SK-N-SH (cell line): ENCODE measurements around the gene ARL3. TPM values are rescaled to one million over a fixed set of nuclear protein-coding genes. Genes with fewer than 3 reads are reported as not detected.

Experiments
- CTCF ChIA-PET: fragments of 300-600, 350-600 bp; formaldehyde crosslinking; extraction: SDS; loops from one replicate; lab custom pipeline; 2021; lab: Yijun Ruan, JAX
- POLR2A ChIA-PET: fragments of 350-600 bp; sonication (Branson Sonifier 250); formaldehyde crosslinking; extraction: SDS; loops from one replicate; lab custom pipeline; 2020; ENCODE audit warnings: antibody characterized with exemption, inconsistent platforms; lab: Yijun Ruan, JAX
- DNase-seq: peaks from one replicate; pipeline ENCODE4 v3.0.0; 2012
- H2AFZ ChIP-seq: fragments of 200-600 bp; sonication (generic); 2 replicates; pipeline ENCODE4 v1.8.1; 2016; ENCODE audit warnings: antibody characterized with exemption, mild to moderate bottlenecking, low read depth
- H3F3A ChIP-seq: fragments of 200-600 bp; sonication (generic); replicated peaks from 2 replicates; pipeline ENCODE3; 2016; ENCODE audit warnings: antibody characterized with exemption, mild to moderate bottlenecking; ENCODE audit not compliant: insufficient read depth
- H3K27ac ChIP-seq, 2 experiments: fragments of 200-500 bp in 1 of 2; fragments of 200-600 bp in 1 of 2; sonication (Bioruptor generic) in 1 of 2; sonication (generic), shearing (Covaris generic) in 1 of 2; 2 replicates each; pipeline versions ENCODE4 v1.5.1 to v1.6.1; 2014 to 2016; ENCODE audit warnings: low read depth in 2 of 2, inconsistent platforms in 1 of 2, low read length in 1 of 2, mild to moderate bottlenecking in 1 of 2, mixed read lengths in 1 of 2
- H3K27me3 ChIP-seq: fragments of 200-600 bp; sonication (generic), shearing (Covaris generic); 2 replicates; pipeline ENCODE4 v1.6.1; 2016; ENCODE audit warnings: mixed run types; ENCODE audit not compliant: insufficient read depth
- H3K36me3 ChIP-seq, 2 experiments: fragments of 200-500 bp in 1 of 2; fragments of 200-600 bp in 1 of 2; sonication (Bioruptor generic) in 1 of 2; sonication (generic) in 1 of 2; replicated peaks in 1 of 2; 2 replicates each; pipeline versions ENCODE3 to v1.5.1; 2014 to 2016; ENCODE audit warnings: low read length in 1 of 2, mild to moderate bottlenecking in 1 of 2; ENCODE audit not compliant: insufficient read depth in 2 of 2, control insufficient read depth in 1 of 2
- H3K4me1 ChIP-seq, 2 experiments: fragments of 200-500 bp in 1 of 2; fragments of 200-600 bp in 1 of 2; sonication (Bioruptor generic) in 1 of 2; sonication (generic), shearing (Covaris generic) in 1 of 2; 2 replicates each; pipeline versions ENCODE4 v1.5.1 to v1.6.1; 2014 to 2016; ENCODE audit warnings: low read depth in 1 of 2, low read length in 1 of 2, mixed run types in 1 of 2; ENCODE audit not compliant: insufficient read depth in 2 of 2, control insufficient read depth in 1 of 2
- H3K4me2 ChIP-seq: fragments of 200-600 bp; sonication (generic), shearing (Covaris generic); 2 replicates; pipeline ENCODE4 v1.6.1; 2017; ENCODE audit warnings: mixed run types
- H3K4me3 ChIP-seq, 2 experiments: fragments of 200-500 bp in 1 of 2; fragments of 200-600 bp in 1 of 2; sonication (Bioruptor generic) in 1 of 2; sonication (generic), shearing (Covaris generic) in 1 of 2; 2 replicates each; pipeline versions ENCODE4 v1.5.1 to v1.8.1; 2014 to 2016; ENCODE audit warnings: low read depth in 2 of 2, inconsistent platforms in 1 of 2, low read length in 1 of 2, mild to moderate bottlenecking in 1 of 2, mixed read lengths in 1 of 2, moderate library complexity in 1 of 2
- H3K79me2 ChIP-seq: fragments of 200-600 bp; sonication (generic); 2 replicates; pipeline ENCODE4 v1.8.1; 2017; ENCODE audit warnings: mild to moderate bottlenecking; ENCODE audit not compliant: insufficient read depth
- H3K9ac ChIP-seq: fragments of 200-600 bp; sonication (generic); 2 replicates; pipeline ENCODE4 v1.6.1; 2017; ENCODE audit warnings: mixed run types
- H3K9me2 ChIP-seq: fragments of 200-600 bp; sonication (generic); 2 replicates; pipeline ENCODE4 v1.6.1; 2017; ENCODE audit warnings: mixed run types
- H3K9me3 ChIP-seq: fragments of 200-600 bp; sonication (generic); 2 replicates; pipeline ENCODE4 v1.6.1; 2017; ENCODE audit warnings: mixed run types, mild to moderate bottlenecking, moderate library complexity
- H4K20me1 ChIP-seq: fragments of 200-600 bp; sonication (generic); 2 replicates; pipeline ENCODE4 v1.6.1; 2017; ENCODE audit warnings: mild to moderate bottlenecking, mixed run types; ENCODE audit not compliant: insufficient read depth
- CHD2 ChIP-seq: fragments of 150-350 bp; IDR thresholded peaks from 2 replicates; pipeline ENCODE4 v1.6.1; 2018; ENCODE audit warnings: low read length; ENCODE audit not compliant: partially characterized antibody
- ELF1 ChIP-seq: IDR thresholded peaks from 2 replicates; pipeline ENCODE4 v1.4.0; 2012
- EZH2phosphoT487 ChIP-seq: fragments of 200-600 bp; sonication (generic); IDR thresholded peaks from 2 replicates; pipeline ENCODE4 v1.6.1; 2017; ENCODE audit warnings: low read depth, mixed run types, mild to moderate bottlenecking, antibody characterized with exemption, moderate library complexity, borderline replicate concordance
- FOSL2 ChIP-seq: IDR thresholded peaks from 2 replicates; pipeline ENCODE4 v1.4.0; 2012; ENCODE audit warnings: low read depth, mild to moderate bottlenecking, moderate library complexity, borderline replicate concordance
- FOXM1 ChIP-seq: IDR thresholded peaks from 2 replicates; pipeline ENCODE4 v1.4.0; 2012; ENCODE audit warnings: low read depth, mild to moderate bottlenecking
- GABPA ChIP-seq: IDR thresholded peaks from 2 replicates; pipeline ENCODE4 v1.4.0; 2012; ENCODE audit warnings: low read depth, mild to moderate bottlenecking
- MEF2A ChIP-seq: IDR thresholded peaks from 2 replicates; pipeline ENCODE4 v1.4.0; 2012; ENCODE audit warnings: low read depth, borderline replicate concordance
- PBX3 ChIP-seq: IDR thresholded peaks from 2 replicates; pipeline ENCODE4; 2012
- RCOR1 ChIP-seq: fragments of 150-350 bp; IDR thresholded peaks from 2 replicates; pipeline ENCODE4 v1.6.1; 2017; ENCODE audit warnings: antibody characterized with exemption, low read length
- TCF12 ChIP-seq: IDR thresholded peaks from 2 replicates; pipeline ENCODE4 v1.4.0; 2012
- YY1 ChIP-seq: IDR thresholded peaks from 2 replicates; pipeline ENCODE4 v1.4.0; 2012; ENCODE audit warnings: low read depth, mild to moderate bottlenecking
- WGBS: methylation state at CpG from one replicate; pipeline ENCODE4 v1.1.6; 2017; ENCODE audit warnings: low lambda C conversion rate; 5-methylcytosine and 5-hydroxymethylcytosine counted together
- polyA plus RNA-seq, 3 experiments: library from polyadenylated mRNA; depleted of rRNA; stranded (reverse); fragments of >200 nt; gene quantifications; 2 replicates each; pipeline ENCODE4 v1.2.3, GENCODE V29; 2012
- TF ChIP-seq, protein P1 (sequence below): IDR thresholded peaks from 2 replicates; pipeline ENCODE4 v1.4.0; 2012; ENCODE audit warnings: low read depth

The ARL3 gene
- polyA plus RNA-seq, 1 of the 3 experiments (the other 2 are of a cell fraction) = 11.2 TPM

DNA sequence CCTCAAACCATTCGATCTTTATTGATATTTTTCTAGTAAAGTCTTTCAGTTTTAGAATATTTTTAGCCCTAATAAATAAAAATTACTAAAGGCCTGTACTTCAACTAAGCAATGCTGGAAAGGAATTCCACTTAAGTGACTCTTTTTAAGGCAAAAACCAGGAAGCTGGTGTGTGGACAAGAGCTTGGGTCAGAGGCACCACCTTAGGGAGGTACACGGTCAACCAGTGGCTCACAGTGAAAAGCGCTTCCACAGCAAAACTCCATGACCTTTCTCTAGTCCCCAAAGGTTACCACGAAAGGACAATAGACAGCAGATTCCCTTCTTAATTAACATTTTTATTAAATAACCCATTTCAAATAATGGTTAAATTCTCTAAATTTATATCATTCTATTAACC is 31.2 kb downstream of the ARL3 start:
- Histone ChIP-seq H3K27me3 (no peaks in the 10 kb centered on the region), H3K9me2 (no peaks in the 10 kb centered on the region), H3K36me3 (peaks cover 10 to 18% of the 10 kb centered on the region in 2 experiments), H2AFZ (no peak overlapping the region)
- no peak for DNase-seq
- TF ChIP-seq, protein P1, sequence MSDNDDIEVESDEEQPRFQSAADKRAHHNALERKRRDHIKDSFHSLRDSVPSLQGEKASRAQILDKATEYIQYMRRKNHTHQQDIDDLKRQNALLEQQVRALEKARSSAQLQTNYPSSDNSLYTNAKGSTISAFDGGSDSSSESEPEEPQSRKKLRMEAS = no peak
- TF ChIP-seq YY1 (no peak), GABPA (no peak), PBX3 (no peak), ELF1 (no peak), RCOR1 (no peak), MEF2A (no peak)
- TF ChIP-seq, all 33 proteins: peak for 0
- Histone ChIP-seq H3K9me3 (no peaks in the 10 kb centered on the region), H3K79me2 (no peaks in the 10 kb centered on the region), H3K4me2 (no peak overlapping the region), H4K20me1 (no peaks in the 10 kb centered on the region), H3F3A (peaks cover 5% of the 10 kb centered on the region), H3K4me3 (no peak overlapping the region), H3K27ac (no peak overlapping the region), H3K4me1 (peaks cover 0 to 11% of the 10 kb centered on the region in 2 experiments; a peak in 2 of 4 replicates), H3K9ac (no peak overlapping the region)
- CTCF ChIA-PET = interaction anchor here (1.0 to 1.9 kb wide), 2 partner anchors 13 to 30 kb away, joined by 4 to 5 read pairs; no protein-coding TSS in a partner anchor
- POLR2A ChIA-PET = no interaction called here
- WGBS = 92% methylated on average over 4 of the region's 4 CpGs

GRCh38 chr10:102682416-102682815 is 31.8 kb downstream of the ARL3 start:
- no peaks in the 10 kb centered on the region for H3K27me3 ChIP-seq
- TF ChIP-seq EZH2phosphoT487 (no peak), CHD2 (no peak), FOSL2 (no peak), FOXM1 (no peak), PBX3 (no peak), GABPA (no peak), TCF12 (no peak)
- no peak for DNase-seq
- ChIA-PET POLR2A (no interaction called here), CTCF (interaction anchor here (1.0 kb wide), 1 partner anchor 31 kb away, joined by 4 read pairs; no protein-coding TSS in a partner anchor)
- H3K9me3 ChIP-seq = no peaks in the 10 kb centered on the region
- no peaks in the 10 kb centered on the region for H3K9me2 ChIP-seq
- no peak overlapping the region for H3K4me3 ChIP-seq
- no peak overlapping the region for H3K9ac ChIP-seq
- no peak overlapping the region for H3K27ac ChIP-seq
- H3K36me3 ChIP-seq = peaks cover 10 to 18% of the 10 kb centered on the region in 2 experiments
- no peaks in the 10 kb centered on the region for H3K79me2 ChIP-seq
- no peak overlapping the region for H3K4me2 ChIP-seq
- H4K20me1 ChIP-seq = no peaks in the 10 kb centered on the region
- 93% methylated on average over 7 of the region's 7 CpGs for WGBS
- peaks cover 5% of the 10 kb centered on the region for H3F3A ChIP-seq
- no peak overlapping the region for H2AFZ ChIP-seq
- peaks cover under 1 to 17% of the 10 kb centered on the region in 2 experiments; a peak in 2 of 4 replicates for H3K4me1 ChIP-seq
